ENCODE results near the gene ATXN7L3. TPM values are rescaled to one million over a fixed set of nuclear protein-coding genes. Genes with fewer than 3 reads are reported as not detected.

Gene ATXN7L3
- total and polyA plus RNA-seq, 12 donors = 19.6 to 81.4 (median 48.0) TPM

GRCh38 chr17:44211281-44212265 lies 11.9 kb upstream of the ATXN7L3 start:
- H3K27ac ChIP-seq = peak overlapping the region in 2 of 5 donors; percentile 67 to 79
- H3K36me3 ChIP-seq (replicated peaks in 1 of 2) = peaks cover 0 to 71% of the 10 kb centered on the region in 2 donors
- intact Hi-C loops (cut with DNase I) = loop anchor here in 1 of 2 donors (5.0 kb wide), 1 partner anchor 141 kb away; no protein-coding TSS in a partner anchor

GRCh38 chr17:44210342-44211192 lies 10.9 kb upstream of the ATXN7L3 start:
- Histone ChIP-seq H3K9me3 (replicated peaks in 1 of 3) (no peaks in the 10 kb centered on the region), H3K27ac (peak overlapping the region in 4 of 5 donors; percentile 5 to 79 (median 40)), H3K4me3 (no peak overlapping the region), H3K27me3 (no peaks in the 10 kb centered on the region), H3K36me3 (replicated peaks in 1 of 2) (peaks cover 0 to 65% of the 10 kb centered on the region in 2 donors), H3K4me1 (replicated peaks in 1 of 2) (peaks cover 16 to 32% of the 10 kb centered on the region in 2 donors)
- intact Hi-C loops (cut with DNase I) = loop anchor here in 1 of 2 donors (5.0 kb wide), 1 partner anchor 142 kb away; no protein-coding TSS in a partner anchor
- TF ChIP-seq CTCF (IDR thresholded peaks at IDR 0.05) (peak; percentile 93 to 100 (median 97)), POLR2A (IDR thresholded peaks at IDR 0.05) (peak in 1 of 2 donors; percentile 49)
- 2 to 53% (median 19%) methylated on average over 10 to 64 of the region's 64 CpGs for WGBS, 4 donors
- peak; percentile 88 to 94 (median 92) for DNase-seq

More at GRCh38 chr17:44211281-44212265, 11.9 kb upstream of the ATXN7L3 start:
- peaks cover 16 to 32% of the 10 kb centered on the region in 2 donors for H3K4me1 ChIP-seq (replicated peaks in 1 of 2)
- DNase-seq = peak in 4 of 7 donors; percentile 50 to 69 (median 58)
- WGBS, 4 donors = 55 to 80% (median 58%) methylated on average over 9 to 30 of the region's 30 CpGs
- no peaks in the 10 kb centered on the region for H3K27me3 ChIP-seq
- TF ChIP-seq CTCF (IDR thresholded peaks at IDR 0.05) = no peak
- TF ChIP-seq POLR2A (IDR thresholded peaks at IDR 0.05) = no peak
- H3K9me3 ChIP-seq (replicated peaks in 1 of 3) = no peaks in the 10 kb centered on the region
- no peak overlapping the region for H3K4me3 ChIP-seq

GRCh38 chr17:44209786-44210341 lies 10.2 kb upstream of the ATXN7L3 start:
- no peak for TF ChIP-seq CTCF (IDR thresholded peaks at IDR 0.05)
- TF ChIP-seq POLR2A (IDR thresholded peaks at IDR 0.05) = no peak
- intact Hi-C loops (cut with DNase I) = loop anchor here (5.0 to 10.0 kb wide), 2 partner anchors 142 to 315 kb away; no protein-coding TSS in a partner anchor
- H3K36me3 ChIP-seq (replicated peaks in 1 of 2) = peaks cover 0 to 58% of the 10 kb centered on the region in 2 donors
- no peak for DNase-seq
- no peaks in the 10 kb centered on the region for H3K27me3 ChIP-seq
- H3K4me1 ChIP-seq (replicated peaks in 1 of 2) = peaks cover 16 to 32% of the 10 kb centered on the region in 2 donors
- H3K9me3 ChIP-seq (replicated peaks in 1 of 3) = no peaks in the 10 kb centered on the region
- peak overlapping the region in 2 of 5 donors; percentile 36 to 67 for H3K27ac ChIP-seq
- 57 to 68% (median 61%) methylated on average over 8 to 11 of the region's 11 CpGs for WGBS, 4 donors
- H3K4me3 ChIP-seq = no peak overlapping the region
